CD14-positive monocyte (primary cell): ENCODE measurements around the gene TIGIT. TPM values are rescaled to one million over a fixed set of nuclear protein-coding genes. Genes with fewer than 3 reads are reported as not detected.

Experiments used
- DNase-seq, 3 donors: peaks; one replicate each; pipeline ENCODE4 v3.0.0-alpha.2; 2011 to 2022
- H2AFZ ChIP-seq: 2 replicates; pipeline ENCODE4 v1.6.0; 2012; ENCODE audit warnings: mild to moderate bottlenecking, low read depth, low read length, inconsistent platforms; ENCODE audit not compliant: insufficient read depth, poor library complexity, severe bottlenecking
- H3K27ac ChIP-seq, 2 donors: 1 replicate in 1 of 2; 2 replicates in 1 of 2; pipeline ENCODE4 v1.5.1; 2012 to 2013; ENCODE audit warnings: low read length in 2 of 2, control low read depth in 1 of 2, inconsistent platforms in 1 of 2, low read depth in 1 of 2, mild to moderate bottlenecking in 1 of 2
- H3K27me3 ChIP-seq, 2 donors: one replicate each; pipeline versions ENCODE4 v1.6.0 to v1.6.1; 2011 to 2013; ENCODE audit warnings: low read length in 2 of 2; ENCODE audit not compliant: control insufficient read depth in 2 of 2, insufficient read depth in 2 of 2
- H3K36me3 ChIP-seq, 2 donors: replicated peaks in 1 of 2; 1 replicate in 1 of 2; 2 replicates in 1 of 2; pipeline versions ENCODE4 v1.5.1 to v1.6.1; 2012 to 2013; ENCODE audit warnings: low read length in 2 of 2, control low read depth in 1 of 2, inconsistent platforms in 1 of 2, mild to moderate bottlenecking in 1 of 2; ENCODE audit not compliant: insufficient read depth in 2 of 2, control insufficient read depth in 1 of 2
- H3K4me1 ChIP-seq, 2 donors: 1 replicate in 1 of 2; 2 replicates in 1 of 2; pipeline versions ENCODE4 v1.5.1 to v1.6.1; 2012 to 2013; ENCODE audit warnings: low read length in 2 of 2, control low read depth in 1 of 2, inconsistent platforms in 1 of 2, mild to moderate bottlenecking in 1 of 2, moderate library complexity in 1 of 2; ENCODE audit not compliant: insufficient read depth in 2 of 2, control insufficient read depth in 1 of 2
- H3K4me2 ChIP-seq: replicated peaks from 2 replicates; pipeline ENCODE3; 2012; ENCODE audit warnings: low read length, moderate library complexity, mild to moderate bottlenecking; ENCODE audit not compliant: poor library complexity, severe bottlenecking; ENCODE audit errors: extremely low read depth
- H3K4me3 ChIP-seq, 3 experiments: fragments of 200-600 bp in 1 of 3; sonication (generic) in 1 of 3; replicated peaks in 1 of 3; 1 replicate in 2 of 3; 2 replicates in 1 of 3; pipeline ENCODE4 v1.5.1; 2011 to 2013; ENCODE audit warnings: low read length in 3 of 3, mild to moderate bottlenecking in 3 of 3, control low read depth in 2 of 3, low read depth in 2 of 3, inconsistent platforms in 1 of 3, moderate library complexity in 1 of 3
- H3K79me2 ChIP-seq: 2 replicates; pipeline ENCODE4 v1.6.0; 2012; ENCODE audit warnings: mild to moderate bottlenecking, control low read depth, inconsistent platforms, low read length, moderate library complexity; ENCODE audit not compliant: insufficient read depth
- H3K9ac ChIP-seq: 2 replicates; pipeline ENCODE4 v1.6.0; 2017; ENCODE audit warnings: low read length, mild to moderate bottlenecking; ENCODE audit not compliant: insufficient read depth, poor library complexity, severe bottlenecking
- H3K9me3 ChIP-seq, 2 donors: replicated peaks in 1 of 2; 1 replicate in 1 of 2; 2 replicates in 1 of 2; pipeline versions ENCODE4 v1.5.1 to v1.6.1; 2012 to 2013; ENCODE audit warnings: low read length in 2 of 2, control low read depth in 1 of 2; ENCODE audit not compliant: control insufficient read depth in 1 of 2, insufficient read depth in 1 of 2
- H4K20me1 ChIP-seq: 2 replicates; pipeline ENCODE4 v1.6.0; 2012; ENCODE audit warnings: mild to moderate bottlenecking, low read length, control low read depth, moderate library complexity; ENCODE audit not compliant: insufficient read depth
- H3K27ac Mint-ChIP-seq, 7 donors: one replicate each; pipeline ENCODE4 v1.8.0; 2020; ENCODE audit warnings: mild to moderate bottlenecking in 7 of 7, mixed read lengths in 7 of 7, moderate library complexity in 6 of 7, inconsistent platforms in 2 of 7
- H3K27me3 Mint-ChIP-seq, 3 donors: one replicate each; pipeline ENCODE4 v1.8.0; 2021 to 2022; ENCODE audit warnings: low read depth in 3 of 3, mild to moderate bottlenecking in 3 of 3, mixed read lengths in 3 of 3, moderate library complexity in 3 of 3, inconsistent platforms in 1 of 3
- H3K36me3 Mint-ChIP-seq, 2 donors: one replicate each; pipeline ENCODE4 v1.8.0; 2020; ENCODE audit warnings: mixed read lengths in 2 of 2, inconsistent platforms in 1 of 2, mild to moderate bottlenecking in 1 of 2
- H3K4me1 Mint-ChIP-seq: one replicate; pipeline ENCODE4 v1.8.0; 2020; ENCODE audit warnings: mild to moderate bottlenecking, mixed read lengths
- H3K4me3 Mint-ChIP-seq, 2 donors: one replicate each; pipeline ENCODE4 v1.8.0; 2020; ENCODE audit warnings: mild to moderate bottlenecking in 2 of 2, mixed read lengths in 2 of 2, moderate library complexity in 1 of 2
- H3K9me3 Mint-ChIP-seq, 7 donors: one replicate each; pipeline ENCODE4 v1.8.0; 2020 to 2022; ENCODE audit warnings: mixed read lengths in 7 of 7, mild to moderate bottlenecking in 6 of 7, moderate library complexity in 6 of 7, inconsistent platforms in 2 of 7
- CTCF ChIP-seq: fragments of 200-600 bp; IDR thresholded peaks from one replicate; pipeline ENCODE4 v1.8.0; 2022; ENCODE audit warnings: antibody characterized with exemption, mild to moderate bottlenecking
- WGBS: methylation state at CpG from one replicate; pipeline ENCODE4 v1.1.5; 2013; ENCODE audit warnings: missing lambda C conversion rate; ENCODE audit not compliant: insufficient coverage; 5-methylcytosine and 5-hydroxymethylcytosine counted together
- intact Hi-C, 2 donors: fragments of 100-400 bp; cut with micrococcal nuclease; formaldehyde crosslinking; loops; one replicate each; pipeline versions ENCODE4 v1.15.0 to v1.15.1; 2023
- polyA plus RNA-seq, 3 donors: library from polyadenylated mRNA; depleted of rRNA in 1 of 3; unstranded in 2 of 3; stranded (reverse) in 1 of 3; fragments of 300-500 nt in 2 of 3; fragments of >200 nt in 1 of 3; fragmentation: Illumina TruSeq in 2 of 3; gene quantifications; 1 replicate in 2 of 3; 2 replicates in 1 of 3; pipeline ENCODE4 v1.2.3, GENCODE V29; 2012 to 2021

Gene TIGIT
- polyA plus RNA-seq, 3 donors = 0.28 to 0.49 TPM; not detected in 1

DNA sequence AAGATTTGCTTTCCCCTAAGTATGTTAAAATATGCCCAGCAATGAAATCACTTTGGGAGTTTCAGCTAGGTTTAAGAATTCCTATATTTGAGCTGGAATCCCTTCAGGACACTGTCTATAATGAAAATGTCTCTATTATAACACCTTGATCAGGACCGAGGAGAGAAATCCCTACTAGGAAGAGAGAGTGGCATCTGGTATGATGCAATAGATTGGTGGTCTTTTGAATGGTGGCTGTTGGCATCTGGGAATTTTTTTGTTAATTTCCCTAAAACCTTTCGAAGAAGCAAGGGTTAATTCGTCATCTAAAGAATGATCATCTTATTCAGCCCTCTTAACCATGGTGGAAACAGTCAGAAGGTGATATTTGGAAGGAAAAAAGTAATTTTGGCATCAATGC is 43.0 kb downstream of the TIGIT start:
- H3K4me3 Mint-ChIP-seq = no peak overlapping the region
- Histone ChIP-seq H2AFZ (no peak overlapping the region), H3K79me2 (no peaks in the 10 kb centered on the region), H3K4me2 (no peak overlapping the region), H3K27me3 (no peaks in the 10 kb centered on the region), H3K36me3 (no peaks in the 10 kb centered on the region), H3K4me1 (no peaks in the 10 kb centered on the region), H3K9ac (no peak overlapping the region), H3K27ac (no peak overlapping the region), H4K20me1 (no peaks in the 10 kb centered on the region), H3K9me3 (no peaks in the 10 kb centered on the region), H3K4me3 (no peak overlapping the region)
- 100% methylated on average over 1 of the region's 3 CpGs for WGBS
- no peaks in the 10 kb centered on the region for H3K4me1 Mint-ChIP-seq
- H3K27ac Mint-ChIP-seq = no peak overlapping the region
- H3K36me3 Mint-ChIP-seq = peaks cover 7 to 9% of the 10 kb centered on the region in 2 donors
- intact Hi-C loops = no loop called here
- H3K27me3 Mint-ChIP-seq = no peaks in the 10 kb centered on the region
- DNase-seq = no peak
- H3K9me3 Mint-ChIP-seq = peaks cover 0 to 2% (median 0%) of the 10 kb centered on the region in 7 donors
- no peak for TF ChIP-seq CTCF

DNA sequence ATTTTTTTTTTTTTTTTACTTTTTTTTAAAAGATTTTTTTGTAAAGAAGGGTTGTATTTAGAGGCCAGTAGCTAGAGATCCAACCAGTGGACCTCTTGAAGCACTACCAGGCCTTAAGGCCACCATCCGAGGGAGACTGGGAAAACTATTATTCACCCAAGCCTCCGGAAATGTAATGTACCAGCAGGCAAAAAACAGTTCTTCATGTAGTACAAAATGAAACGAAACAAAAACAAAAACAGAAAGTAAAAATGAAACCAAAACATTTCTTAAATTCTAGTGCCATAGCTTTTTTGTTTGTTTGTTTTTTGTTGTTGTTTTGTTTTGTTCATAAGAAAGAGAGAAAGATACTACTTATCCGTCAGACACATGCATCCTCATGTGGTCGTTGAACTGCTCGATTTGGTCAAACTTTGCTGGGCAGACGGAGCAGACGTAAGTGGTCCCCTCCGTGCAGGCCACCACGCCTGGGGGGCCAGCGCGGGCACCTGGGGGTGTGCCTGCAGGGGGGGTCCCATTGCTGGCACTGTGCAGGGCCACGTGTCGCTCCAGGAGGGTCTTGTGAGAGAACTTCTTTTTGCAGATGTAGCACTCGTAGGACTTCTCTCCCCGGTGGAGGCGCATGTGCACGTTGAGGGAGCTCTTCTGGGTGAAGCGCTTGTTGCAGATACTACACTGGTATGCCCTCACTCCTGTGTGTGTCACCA is 45.0 kb downstream of the TIGIT start:
- Mint-ChIP-seq H3K4me1 (no peaks in the 10 kb centered on the region), H3K27me3 (no peaks in the 10 kb centered on the region), H3K36me3 (peaks cover 9 to 10% of the 10 kb centered on the region in 2 donors), H3K4me3 (no peak overlapping the region), H3K9me3 (peaks cover 0 to 2% (median 0%) of the 10 kb centered on the region in 7 donors), H3K27ac (no peak overlapping the region)
- Histone ChIP-seq H3K4me3 (no peak overlapping the region), H3K4me2 (no peak overlapping the region), H3K27me3 (no peaks in the 10 kb centered on the region), H4K20me1 (no peaks in the 10 kb centered on the region), H3K36me3 (no peaks in the 10 kb centered on the region), H3K9ac (no peak overlapping the region), H3K4me1 (no peaks in the 10 kb centered on the region), H3K9me3 (no peaks in the 10 kb centered on the region), H3K79me2 (no peaks in the 10 kb centered on the region), H2AFZ (no peak overlapping the region), H3K27ac (no peak overlapping the region)
- WGBS = 99% methylated on average over 14 of the region's 19 CpGs
- intact Hi-C loops = no loop called here
- no peak for TF ChIP-seq CTCF
- DNase-seq = no peak
